HG02884 (cell line): ENCODE data around the gene DOCK1.

Experiments
- ATAC-seq: cut with Tn5 transposase; IDR thresholded peaks from one replicate; pipeline ENCODE4 v1.9.1; 2021; ENCODE audit warnings: mild to moderate bottlenecking, moderate library complexity; ENCODE audit not compliant: unreplicated experiment

Gene DOCK1

DNA sequence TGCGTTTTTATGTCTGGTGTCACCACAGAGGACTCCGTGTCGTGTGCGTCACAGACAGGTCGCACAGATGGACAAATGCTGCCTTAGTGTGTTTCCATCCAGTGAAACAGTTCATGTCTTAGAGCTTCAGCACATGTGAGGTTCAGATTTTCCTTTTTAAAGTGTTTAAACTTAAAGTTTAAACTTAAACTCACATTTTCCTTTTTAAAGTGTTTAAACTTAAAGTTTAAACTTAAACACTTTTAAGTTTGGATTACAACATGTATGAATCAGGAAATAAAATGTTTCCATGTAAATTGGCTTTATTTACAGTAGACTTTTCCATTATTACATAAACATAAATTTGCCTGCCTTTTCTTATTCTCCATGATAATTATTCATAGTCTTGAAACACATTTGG lies 223.9 kb downstream of the DOCK1 start:
- ATAC-seq: no peak

DNA sequence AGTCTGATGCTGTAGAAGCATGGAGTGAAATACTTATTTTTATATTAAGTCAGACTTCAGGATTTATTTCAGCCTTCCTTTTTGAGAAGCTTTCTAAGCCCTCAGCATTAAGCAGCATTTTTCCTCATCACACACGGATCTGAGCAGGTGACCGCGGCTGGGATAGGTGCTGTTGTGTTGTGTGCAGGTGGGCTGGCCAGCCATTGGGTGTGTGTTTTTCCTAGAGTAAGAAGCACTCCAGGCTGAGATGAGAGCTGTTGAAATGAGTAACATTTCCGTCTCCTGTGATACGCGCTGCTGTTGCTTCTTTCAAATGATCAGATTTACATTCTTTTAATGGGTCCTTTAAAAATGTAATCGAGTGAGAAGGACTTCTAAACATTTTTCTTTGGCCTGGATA lies 227.2 kb downstream of the DOCK1 start:
- no peak for ATAC-seq

DNA sequence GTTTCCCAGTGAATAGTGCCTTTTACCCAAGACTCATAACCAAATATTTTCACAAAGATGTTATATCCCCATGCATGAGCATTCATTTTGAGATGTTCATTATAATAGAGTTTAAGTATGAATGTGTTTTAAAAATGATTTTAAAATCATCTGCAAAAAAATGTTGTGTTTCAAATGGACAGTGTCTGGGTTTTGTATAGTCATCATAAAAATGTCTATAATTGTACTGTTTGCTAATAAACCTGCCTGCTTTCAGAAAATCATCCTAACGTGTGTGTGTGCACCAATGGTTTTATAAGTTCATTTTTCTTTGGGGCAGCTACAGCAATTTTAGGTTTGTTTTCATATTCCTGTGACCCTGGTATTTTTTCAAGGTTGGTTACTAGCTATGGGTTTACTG lies 228.0 kb downstream of the DOCK1 start:
- no peak for ATAC-seq

DNA sequence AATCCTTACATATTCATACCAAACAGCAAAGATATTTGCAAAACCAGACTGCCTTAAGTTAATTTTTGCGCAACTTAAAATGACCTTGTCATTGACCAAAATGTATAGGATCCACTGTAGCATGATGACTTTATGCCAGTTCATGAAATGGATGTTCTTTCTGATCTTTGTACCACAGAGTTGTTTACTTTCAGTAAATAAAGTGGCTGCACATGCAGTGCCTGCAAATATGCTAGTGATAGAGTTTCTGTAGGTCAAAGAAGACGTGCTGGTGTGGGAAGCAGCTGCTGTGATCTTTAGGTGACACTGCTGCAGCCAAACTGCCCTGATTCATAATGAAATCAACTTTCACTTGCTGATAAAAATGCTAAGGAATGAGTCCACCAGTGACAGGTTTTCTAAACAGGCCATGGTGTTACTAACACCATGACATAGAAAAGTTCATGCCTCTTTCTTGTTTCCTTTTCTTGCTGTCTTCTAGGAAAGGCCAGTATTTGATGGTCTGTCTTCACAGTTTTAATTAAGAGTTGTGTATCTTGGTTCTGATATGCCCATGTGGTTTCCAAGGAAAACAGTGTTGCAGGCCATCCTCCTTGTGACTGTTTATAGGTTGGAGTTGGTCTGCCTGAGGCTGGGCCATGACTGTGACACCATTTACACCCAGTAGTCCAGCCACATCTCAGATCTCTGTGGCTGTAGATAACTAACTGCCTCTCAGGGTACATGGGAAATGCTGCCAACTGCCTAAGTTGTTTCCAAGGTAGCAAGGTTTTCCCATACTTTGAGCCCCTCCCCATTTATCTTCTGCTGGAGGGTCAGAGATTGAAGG lies 228.7 kb downstream of the DOCK1 start:
- no peak for ATAC-seq

DNA sequence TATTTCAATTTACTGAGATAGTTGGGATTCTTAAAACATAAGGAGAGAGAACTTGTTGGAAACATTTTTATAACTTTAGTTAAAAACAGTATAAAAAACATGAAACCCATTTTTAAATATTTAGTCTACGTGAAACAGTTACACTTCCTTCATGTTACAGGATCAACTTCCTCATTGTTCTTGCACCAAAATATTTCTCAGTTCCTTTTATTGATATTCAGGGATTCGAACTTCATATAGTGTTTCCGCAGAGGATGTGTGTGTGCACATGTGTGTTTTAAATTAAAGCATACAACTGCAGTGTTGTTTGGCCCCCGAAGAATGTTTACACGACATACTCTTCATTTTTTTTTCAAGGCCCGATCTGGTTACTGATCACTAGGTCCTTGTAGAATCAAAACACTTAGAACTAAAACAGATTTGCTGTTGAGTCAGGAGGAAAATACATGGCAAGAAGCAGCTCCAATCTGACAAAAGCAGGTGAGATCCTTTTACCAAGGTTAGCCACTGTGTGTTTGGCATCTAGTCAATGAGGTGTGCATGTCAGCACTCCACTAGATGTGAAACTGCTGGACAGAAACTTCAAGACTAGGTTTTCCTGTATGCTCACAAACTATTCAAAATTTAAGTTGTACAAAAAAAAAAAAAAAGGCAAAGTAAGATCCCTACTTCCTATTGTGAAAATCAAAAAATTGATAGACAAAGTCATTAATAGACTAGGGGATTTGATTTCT lies 230.8 kb downstream of the DOCK1 start:
- no peak for ATAC-seq

DNA sequence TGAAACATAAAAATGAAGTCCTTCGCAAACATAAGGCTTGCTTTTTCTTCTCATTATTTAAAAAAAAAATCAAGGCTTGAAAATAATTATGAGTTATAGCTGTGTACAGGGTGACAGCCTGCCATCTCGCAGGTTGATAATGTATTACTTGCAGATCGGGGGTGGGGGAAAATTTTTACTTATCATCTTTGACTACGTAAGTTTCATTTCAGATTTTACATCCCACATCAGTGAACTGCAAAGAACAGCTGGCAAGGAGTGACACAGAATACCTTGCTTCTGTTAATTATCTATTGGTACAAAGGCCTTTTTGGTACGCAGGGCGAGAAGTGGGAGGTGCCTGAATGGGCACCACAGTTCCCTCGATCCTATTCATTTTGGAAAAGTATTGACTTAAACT lies 232.2 kb downstream of the DOCK1 start:
- no peak for ATAC-seq

DNA sequence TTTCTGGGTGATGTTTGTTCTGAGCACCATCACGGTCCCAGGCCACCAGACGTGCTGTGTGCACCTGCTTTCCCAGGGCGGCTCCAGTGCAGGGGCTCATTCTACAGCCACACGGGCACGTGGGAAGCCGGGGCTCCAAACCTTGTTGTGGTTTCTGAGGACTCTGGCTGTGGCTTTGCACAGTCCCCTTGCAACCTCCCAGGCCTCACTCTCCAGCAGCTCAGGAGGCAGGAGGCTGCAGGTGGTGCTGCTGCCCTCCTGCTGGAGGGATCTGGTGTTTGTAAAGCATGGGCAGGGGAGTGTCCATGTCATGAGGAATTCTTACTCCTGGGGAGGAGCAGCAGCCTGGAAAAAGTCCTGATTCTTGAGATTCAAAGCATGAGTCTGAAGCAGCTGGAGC lies 236.9 kb downstream of the DOCK1 start:
- ATAC-seq: no peak

DNA sequence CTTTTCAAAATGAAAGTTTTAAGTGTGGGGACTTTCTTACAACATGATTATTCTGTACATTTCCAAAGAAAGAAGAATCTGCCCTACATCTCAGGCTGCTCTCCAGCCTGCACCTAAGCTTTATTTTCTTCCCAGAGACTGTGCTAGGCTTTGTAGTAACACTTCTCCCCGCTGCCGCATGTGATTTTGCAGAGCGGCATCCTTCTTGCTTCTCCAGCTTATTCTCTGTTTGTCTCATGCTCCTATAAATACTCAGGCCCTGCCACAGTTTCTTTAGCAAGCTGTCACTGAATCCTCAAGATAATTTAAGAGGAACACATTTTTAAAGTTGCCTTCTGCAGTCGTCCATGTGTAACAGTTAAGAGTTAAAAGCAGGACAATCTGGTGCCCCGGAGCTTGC lies 237.6 kb downstream of the DOCK1 start:
- no peak for ATAC-seq

DNA sequence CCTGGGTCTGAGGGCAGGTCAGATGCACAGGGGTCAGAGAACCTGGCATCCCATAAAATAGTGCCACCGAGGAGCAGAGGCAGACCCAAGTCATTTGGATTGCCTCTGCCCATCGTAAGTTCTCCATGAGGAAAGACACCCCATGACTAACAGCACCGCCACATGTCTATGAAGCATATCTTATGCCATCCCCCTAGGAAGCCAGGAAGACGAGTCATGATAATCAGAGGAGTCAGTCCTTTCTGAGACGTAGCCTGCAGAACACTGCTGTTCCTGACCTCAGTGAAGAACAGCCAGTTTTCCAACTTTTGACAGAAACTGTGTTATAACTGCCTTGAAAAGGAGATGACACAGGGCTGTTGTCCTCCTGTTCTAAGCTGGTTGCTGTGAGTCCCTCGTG lies 239.9 kb downstream of the DOCK1 start:
- no peak for ATAC-seq

DNA sequence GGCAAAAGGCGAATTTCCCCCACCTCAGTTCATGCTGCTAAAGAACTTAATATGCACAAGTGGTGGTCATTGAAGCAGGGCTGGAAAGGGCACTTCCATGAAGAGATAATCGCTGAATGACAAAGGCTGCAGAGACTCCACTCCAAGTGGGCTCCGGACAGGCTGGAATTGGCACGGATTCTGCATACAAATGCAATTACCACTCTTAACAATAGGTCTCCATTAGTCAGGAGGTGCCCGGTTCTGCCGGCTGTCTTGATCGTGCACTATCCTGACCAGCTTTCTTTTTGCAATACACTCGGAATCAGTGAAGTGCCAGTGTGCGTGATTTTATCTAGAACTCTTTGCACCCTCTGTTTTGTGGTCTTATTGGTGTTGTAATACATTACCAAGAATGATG lies 241.4 kb downstream of the DOCK1 start:
- ATAC-seq: no peak

DNA sequence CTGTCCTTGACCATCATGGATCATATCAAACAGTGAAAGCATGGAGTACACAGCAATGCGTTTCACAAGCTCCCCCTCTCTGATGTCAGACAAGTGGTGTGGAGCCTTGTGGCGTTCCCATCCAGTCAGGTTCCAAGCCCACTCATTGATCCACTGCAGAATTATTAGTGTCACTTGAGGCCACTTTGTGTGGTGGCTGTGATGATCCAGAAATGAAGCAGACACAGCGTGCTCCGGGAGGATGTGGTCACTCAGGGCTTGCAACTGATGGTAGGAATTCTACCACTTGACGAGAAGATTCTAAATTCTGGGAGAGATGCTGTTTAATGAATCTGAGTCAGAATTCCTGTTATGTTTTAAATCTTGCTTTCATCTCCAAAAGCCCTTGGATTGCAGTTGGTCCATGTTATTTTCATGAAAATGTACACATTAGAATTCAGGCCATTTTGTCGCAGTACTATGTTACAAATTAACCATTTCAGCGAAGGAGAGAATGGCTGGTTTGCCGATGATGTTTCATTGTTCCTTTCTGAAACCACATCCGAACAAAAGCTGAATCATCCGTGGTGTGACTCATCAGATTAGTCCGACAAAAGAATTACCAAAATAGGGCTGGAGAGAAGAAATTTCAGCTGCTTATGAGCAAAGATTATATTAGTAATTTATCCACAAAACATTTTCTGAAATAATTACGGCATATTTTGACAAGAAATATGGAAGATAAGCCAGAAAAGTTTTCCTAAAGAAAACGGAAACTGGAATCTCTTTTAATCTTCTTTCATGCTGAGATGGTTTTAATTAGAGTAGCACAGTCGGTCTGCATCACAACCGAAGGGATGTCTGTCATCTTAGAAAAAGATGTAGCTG lies 243.1 kb downstream of the DOCK1 start:
- no peak for ATAC-seq

DNA sequence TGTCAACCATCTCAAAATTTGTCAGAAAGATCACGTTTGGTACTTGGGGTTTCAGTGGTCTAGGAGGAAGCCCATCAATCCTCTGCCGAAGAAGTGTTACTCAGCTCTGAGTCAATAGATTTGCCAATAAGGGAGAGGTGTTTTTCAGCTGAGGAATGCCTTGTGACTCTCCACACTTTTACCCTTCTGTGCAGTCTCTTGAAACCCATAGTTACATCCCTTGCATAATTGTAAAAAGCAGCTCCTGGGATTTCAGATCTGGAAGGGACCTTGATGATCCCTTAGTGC lies 243.6 kb downstream of the DOCK1 start:
- ATAC-seq: no peak

DNA sequence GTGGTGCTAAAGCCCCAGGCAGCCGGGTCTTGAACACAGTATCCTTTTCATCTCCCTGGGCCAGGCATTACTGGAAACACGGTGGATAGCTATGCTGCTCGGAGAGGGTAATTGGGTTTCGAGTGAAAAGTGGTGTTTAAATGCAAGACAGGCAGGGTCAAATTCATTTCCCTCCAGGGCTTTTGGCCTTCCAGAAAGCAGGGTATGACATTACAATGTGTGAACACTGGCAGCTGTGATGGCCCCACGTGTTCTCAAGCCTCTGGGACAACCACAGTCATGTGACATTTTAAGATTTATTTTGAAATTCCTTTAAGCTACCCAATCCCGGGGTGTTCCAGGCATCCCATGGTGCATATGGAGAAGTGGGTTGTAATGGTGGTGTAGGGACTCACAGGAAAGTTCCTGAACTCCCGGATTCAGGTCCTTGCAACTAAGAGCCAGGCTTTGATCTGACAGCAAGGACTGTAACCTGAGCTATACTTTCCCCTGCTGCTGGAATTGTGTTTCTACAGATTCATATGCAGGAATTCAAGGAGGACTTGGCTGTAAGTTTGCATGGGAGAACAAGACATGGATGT lies 244.4 kb downstream of the DOCK1 start:
- ATAC-seq: no peak

DNA sequence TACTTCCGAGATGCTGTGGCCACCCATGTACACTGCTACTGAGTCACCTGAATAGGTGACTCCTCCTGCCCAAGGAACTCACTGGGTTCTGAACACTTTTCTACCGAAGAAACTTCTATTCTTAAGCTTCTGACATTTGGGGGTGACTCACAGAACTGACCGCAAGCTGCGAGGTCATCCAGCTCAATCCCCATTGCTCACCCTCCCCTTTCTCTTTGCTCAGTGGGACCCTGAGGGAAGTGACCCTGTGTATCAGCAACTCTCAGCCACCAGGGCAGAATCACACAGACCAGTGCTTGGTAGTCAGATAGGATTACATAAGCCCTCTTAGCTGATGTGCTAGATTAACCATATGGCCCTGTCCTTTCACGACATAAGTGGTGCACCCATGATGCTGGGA lies 244.9 kb downstream of the DOCK1 start:
- no peak for ATAC-seq

DNA sequence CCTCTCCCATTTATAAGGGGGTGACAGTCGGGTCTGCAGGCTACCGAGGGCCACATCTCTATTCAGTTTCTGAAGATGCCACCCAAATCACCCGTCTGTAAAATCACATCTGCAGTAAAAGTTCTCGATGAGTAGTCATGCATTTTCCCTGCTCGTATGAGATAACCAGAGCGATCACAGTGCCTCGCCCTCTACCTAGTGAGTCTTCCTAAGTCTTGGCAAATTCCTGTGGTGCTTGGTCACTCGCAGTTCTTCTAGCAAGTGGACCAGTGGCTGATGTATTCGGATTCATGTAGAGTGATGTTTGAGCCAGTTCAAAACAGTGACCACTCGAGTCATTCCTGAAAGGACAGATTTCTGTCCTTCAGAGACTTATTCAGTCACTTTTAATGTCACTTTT lies 246.3 kb downstream of the DOCK1 start:
- no peak for ATAC-seq

DNA sequence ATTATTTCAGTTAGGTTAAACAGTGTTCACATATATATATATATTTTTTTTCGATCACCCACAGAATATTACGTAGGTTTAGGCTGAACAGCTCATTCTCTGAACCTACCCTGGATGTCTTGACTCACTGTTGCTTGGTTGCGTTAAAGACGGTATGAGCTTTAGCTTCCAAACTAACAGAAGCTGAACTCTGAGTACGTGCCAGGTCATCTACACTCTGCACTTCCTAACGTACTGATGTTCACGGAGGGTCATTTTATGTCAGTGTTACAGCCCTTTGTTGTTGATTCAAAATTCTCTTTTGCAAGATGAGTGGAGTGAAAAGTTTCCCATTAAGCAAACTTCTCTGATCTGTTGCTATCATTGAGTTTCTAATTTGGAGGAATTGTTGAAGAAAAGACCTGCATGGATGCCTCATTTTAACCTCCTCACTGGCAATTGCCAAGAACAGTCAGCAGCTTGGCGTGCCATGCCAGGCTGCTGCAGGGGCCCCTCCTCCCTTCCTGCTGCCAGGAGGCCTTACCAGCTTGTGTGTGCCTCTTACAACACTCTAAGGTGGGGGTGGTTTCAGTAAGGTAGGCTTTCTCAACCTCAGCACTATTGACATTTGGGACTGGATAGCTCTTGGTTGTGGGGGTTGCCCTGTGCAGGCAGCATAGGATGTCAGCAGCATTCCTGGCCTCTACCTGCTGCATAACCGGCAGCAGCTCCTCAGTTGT lies 246.9 kb downstream of the DOCK1 start:
- ATAC-seq: no peak

DNA sequence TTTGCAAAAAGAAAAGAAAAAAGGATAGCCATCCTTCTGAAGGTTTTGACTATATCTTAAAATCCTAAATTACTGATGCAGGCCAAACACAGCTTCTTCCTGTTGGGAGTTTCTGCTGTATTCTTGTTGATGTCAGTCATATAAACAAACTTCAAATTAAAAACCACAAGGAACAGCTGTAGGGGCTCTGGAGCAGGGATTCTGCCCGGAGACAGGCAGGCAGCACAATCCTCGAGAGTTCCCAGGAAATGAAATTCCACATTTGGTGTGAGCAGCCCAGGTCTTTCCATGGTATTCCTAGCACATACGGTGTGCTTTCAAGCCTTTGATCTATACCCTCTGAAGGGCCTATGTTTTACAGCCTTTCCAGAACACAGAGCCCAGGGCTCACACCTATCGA lies 248.0 kb downstream of the DOCK1 start:
- ATAC-seq: no peak

DNA sequence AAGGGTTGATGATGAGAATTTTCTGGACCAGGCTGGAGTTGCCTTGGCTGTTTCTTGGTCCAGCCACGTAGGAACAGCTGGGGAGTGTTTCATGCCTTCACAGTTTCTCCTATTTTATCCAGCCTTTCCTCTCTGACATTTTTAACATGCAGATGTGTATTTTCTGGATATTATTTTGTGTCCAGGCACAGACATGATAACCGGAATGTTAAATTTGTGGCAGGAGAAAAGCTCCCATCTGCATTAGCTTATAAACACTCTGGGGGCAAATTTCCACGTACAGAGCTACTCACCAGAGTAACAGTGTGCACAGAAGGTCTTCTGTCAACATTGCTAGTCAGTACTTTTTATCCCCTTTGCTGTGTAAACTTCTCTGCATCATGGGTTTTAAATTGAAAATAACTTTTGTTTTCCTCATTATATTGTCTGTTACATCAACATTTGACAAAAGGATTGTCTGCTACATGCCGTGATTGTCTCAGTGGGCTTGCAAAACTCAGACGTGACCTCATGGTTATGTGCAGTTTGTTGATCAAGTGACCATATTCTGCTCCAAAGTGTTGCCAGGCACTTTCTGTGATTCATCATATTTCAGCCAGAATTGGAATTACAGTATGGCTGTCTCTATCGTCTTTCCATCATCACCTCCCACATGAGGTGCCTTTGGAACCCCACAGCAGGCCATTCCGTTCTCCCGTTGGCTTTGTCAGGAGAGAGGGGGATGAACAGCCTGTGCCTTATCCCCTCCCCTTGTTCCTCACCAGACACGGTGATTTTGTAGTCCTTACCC lies 249.8 kb downstream of the DOCK1 start:
- no peak for ATAC-seq

DNA sequence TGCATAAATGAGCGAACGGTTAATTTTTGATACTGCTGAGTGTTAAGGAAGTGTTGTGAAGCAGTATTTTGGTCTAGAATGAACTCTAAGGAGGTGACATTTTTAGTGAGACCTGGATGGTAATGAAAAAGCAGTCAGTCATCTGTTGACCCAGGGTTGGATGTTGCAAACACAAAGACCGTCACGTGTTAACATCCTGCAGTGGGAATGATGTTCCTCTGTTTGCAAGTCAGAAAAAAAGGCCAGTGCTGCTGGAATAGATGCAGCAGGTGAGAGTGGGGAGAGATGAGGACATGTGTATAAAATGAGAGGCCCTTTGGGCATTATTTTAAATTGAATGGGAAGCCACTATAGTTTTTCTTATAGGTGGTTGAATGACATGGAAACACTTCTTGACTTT lies 251.9 kb downstream of the DOCK1 start:
- no peak for ATAC-seq
